Measurements from ENCODE around the gene FOXO1. TPM values are rescaled to one million over a fixed set of nuclear protein-coding genes. Genes with fewer than 3 reads are reported as not detected.

Gene FOXO1
- total RNA-seq, 4 donors from 2014 or later = 43.6 to 75.9 (median 52.0) TPM

- DNase-seq (ENCODE audit: low spot score in 2 of 2) = no peak
- TF ChIP-seq POLR2A (IDR thresholded peaks at IDR 0.05) (no peak), CTCF (IDR thresholded peaks at IDR 0.05) (no peak)
- intact Hi-C loops (cut with DNase I; ENCODE audit: low total_unique reads) = no loop called here
- WGBS, 2 donors = 85 to 89% methylated on average over 7 of the region's 7 CpGs
- H3K4me3 ChIP-seq (ENCODE audit: low read depth, poor library complexity, severe bottlenecking) = no peak overlapping the region
These were observed 85.7 kb downstream of the FOXO1 start for GRCh38 chr13:40580566-40581276.

- 95% methylated on average over 2 of the region's 2 CpGs for WGBS, 2 donors
- DNase-seq (ENCODE audit: low spot score in 2 of 2) = no peak
- intact Hi-C loops (cut with DNase I; ENCODE audit: low total_unique reads) = no loop called here
- TF ChIP-seq CTCF (IDR thresholded peaks at IDR 0.05) = no peak
- H3K4me3 ChIP-seq (ENCODE audit: low read depth, poor library complexity, severe bottlenecking) = no peak overlapping the region
These were observed 86.9 kb downstream of the FOXO1 start for GRCh38 chr13:40579535-40579934.

- 88 to 90% methylated on average over 3 of the region's 3 CpGs for whole genome bisulfite sequencing, 2 donors
- H3K4me3 ChIP-seq (ENCODE audit: low read depth, poor library complexity, severe bottlenecking) = no peak overlapping the region
- intact Hi-C loops (cut with DNase I; ENCODE audit: low total_unique reads) = no loop called here
- TF ChIP-seq CTCF (IDR thresholded peaks at IDR 0.05) (no peak), POLR2A (IDR thresholded peaks at IDR 0.05) (no peak)
- no peak for DNase-seq (ENCODE audit: low spot score in 2 of 2)
These were observed 88.4 kb downstream of the FOXO1 start for GRCh38 chr13:40578055-40578454.

GRCh38 chr13:40576369-40576768, 90.1 kb downstream of the FOXO1 start:
- no peak overlapping the region for H3K4me3 ChIP-seq (ENCODE audit: low read depth, poor library complexity, severe bottlenecking)
- 77 to 79% methylated on average over 4 of the region's 4 CpGs for WGBS, 2 donors
- TF ChIP-seq POLR2A (IDR thresholded peaks at IDR 0.05) = no peak
- no peak for TF ChIP-seq CTCF (IDR thresholded peaks at IDR 0.05)
- intact Hi-C loops (cut with DNase I; ENCODE audit: low total_unique reads) = no loop called here
- no peak for DNase-seq (ENCODE audit: low spot score in 2 of 2)

- intact Hi-C loops (cut with DNase I; ENCODE audit: low total_unique reads) = no loop called here
- DNase-seq (ENCODE audit: low spot score in 2 of 2) = no peak
- 92 to 100% methylated on average over 1 of the region's 1 CpG for WGBS, 2 donors
- TF ChIP-seq CTCF (IDR thresholded peaks at IDR 0.05) = no peak
- no peak for TF ChIP-seq POLR2A (IDR thresholded peaks at IDR 0.05)
- no peak overlapping the region for H3K4me3 ChIP-seq (ENCODE audit: low read depth, poor library complexity, severe bottlenecking)
These were observed 93.5 kb downstream of the FOXO1 start for GRCh38 chr13:40572961-40573360.

All from lower leg skin (tissue), 4 donors.